Neutrophil (primary cell): ENCODE results near the gene CDKN2B-AS1.

Source experiments
- H3K27ac ChIP-seq: fragments of 200-600 bp; sonication (generic); 2 replicates; pipeline ENCODE4 v1.5.1; 2016; ENCODE audit warnings: mild to moderate bottlenecking, moderate library complexity
- H3K27me3 ChIP-seq: fragments of 200-600 bp; sonication (generic); 2 replicates; pipeline ENCODE4 v1.6.0; 2016; ENCODE audit warnings: mild to moderate bottlenecking
- H3K36me3 ChIP-seq: fragments of 200-600 bp; sonication (generic); 2 replicates; pipeline ENCODE4 v1.5.1; 2017
- H3K4me1 ChIP-seq, 2 experiments: fragments of 200-600 bp in 1 of 2; sonication (generic) in 1 of 2; 1 replicate in 1 of 2; 2 replicates in 1 of 2; pipeline versions ENCODE4 v1.5.1 to v1.6.1; 2013 to 2016; ENCODE audit warnings: low read depth in 1 of 2, low read length in 1 of 2, mild to moderate bottlenecking in 1 of 2, moderate library complexity in 1 of 2; ENCODE audit not compliant: control insufficient read depth in 1 of 2, insufficient read depth in 1 of 2
- H3K4me3 ChIP-seq, 2 experiments: fragments of 200-600 bp in 1 of 2; sonication (generic) in 1 of 2; 1 replicate in 1 of 2; 2 replicates in 1 of 2; pipeline ENCODE4 v1.5.1; 2013 to 2016; ENCODE audit warnings: low read depth in 1 of 2, low read length in 1 of 2, mild to moderate bottlenecking in 1 of 2, moderate library complexity in 1 of 2
- H3K9me3 ChIP-seq: fragments of 200-600 bp; sonication (generic); 2 replicates; pipeline ENCODE4 v1.5.1; 2016
- TF ChIP-seq, protein P1 (sequence below): fragments of 200-600 bp; sonication (generic); IDR thresholded peaks from 2 replicates; pipeline ENCODE4 v1.5.1; 2016; ENCODE audit warnings: antibody characterized with exemption

CDKN2B-AS1 gene

DNA sequence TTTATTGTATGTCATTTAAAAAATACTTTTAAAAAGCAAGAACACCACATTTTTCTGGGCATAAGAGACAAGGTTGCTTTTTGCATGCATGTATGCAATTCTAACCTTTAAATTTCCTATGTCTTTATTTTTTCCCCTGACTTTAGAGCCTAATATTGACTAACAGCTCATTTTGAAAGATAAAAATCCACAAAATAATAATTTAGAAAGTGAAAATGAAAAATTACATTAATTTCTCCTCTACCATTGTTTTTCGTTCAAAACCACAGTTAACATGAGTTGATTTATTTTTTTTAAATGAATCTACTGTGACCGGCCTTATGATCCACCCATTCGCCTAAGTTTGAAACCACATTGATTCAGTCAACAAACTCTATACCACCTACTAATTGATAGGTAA, 152.0 kb downstream of the CDKN2B-AS1 start:
- TF ChIP-seq, protein P1, sequence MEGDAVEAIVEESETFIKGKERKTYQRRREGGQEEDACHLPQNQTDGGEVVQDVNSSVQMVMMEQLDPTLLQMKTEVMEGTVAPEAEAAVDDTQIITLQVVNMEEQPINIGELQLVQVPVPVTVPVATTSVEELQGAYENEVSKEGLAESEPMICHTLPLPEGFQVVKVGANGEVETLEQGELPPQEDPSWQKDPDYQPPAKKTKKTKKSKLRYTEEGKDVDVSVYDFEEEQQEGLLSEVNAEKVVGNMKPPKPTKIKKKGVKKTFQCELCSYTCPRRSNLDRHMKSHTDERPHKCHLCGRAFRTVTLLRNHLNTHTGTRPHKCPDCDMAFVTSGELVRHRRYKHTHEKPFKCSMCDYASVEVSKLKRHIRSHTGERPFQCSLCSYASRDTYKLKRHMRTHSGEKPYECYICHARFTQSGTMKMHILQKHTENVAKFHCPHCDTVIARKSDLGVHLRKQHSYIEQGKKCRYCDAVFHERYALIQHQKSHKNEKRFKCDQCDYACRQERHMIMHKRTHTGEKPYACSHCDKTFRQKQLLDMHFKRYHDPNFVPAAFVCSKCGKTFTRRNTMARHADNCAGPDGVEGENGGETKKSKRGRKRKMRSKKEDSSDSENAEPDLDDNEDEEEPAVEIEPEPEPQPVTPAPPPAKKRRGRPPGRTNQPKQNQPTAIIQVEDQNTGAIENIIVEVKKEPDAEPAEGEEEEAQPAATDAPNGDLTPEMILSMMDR, result no peak
- H3K36me3 ChIP-seq, result no peaks in the 10 kb centered on the region
- no peak overlapping the region for H3K4me3 ChIP-seq
- H3K4me1 ChIP-seq, result no peaks in the 10 kb centered on the region
- H3K9me3 ChIP-seq, result no peaks in the 10 kb centered on the region
- H3K27me3 ChIP-seq, result peaks cover 42% of the 10 kb centered on the region
- no peak overlapping the region for H3K27ac ChIP-seq

DNA sequence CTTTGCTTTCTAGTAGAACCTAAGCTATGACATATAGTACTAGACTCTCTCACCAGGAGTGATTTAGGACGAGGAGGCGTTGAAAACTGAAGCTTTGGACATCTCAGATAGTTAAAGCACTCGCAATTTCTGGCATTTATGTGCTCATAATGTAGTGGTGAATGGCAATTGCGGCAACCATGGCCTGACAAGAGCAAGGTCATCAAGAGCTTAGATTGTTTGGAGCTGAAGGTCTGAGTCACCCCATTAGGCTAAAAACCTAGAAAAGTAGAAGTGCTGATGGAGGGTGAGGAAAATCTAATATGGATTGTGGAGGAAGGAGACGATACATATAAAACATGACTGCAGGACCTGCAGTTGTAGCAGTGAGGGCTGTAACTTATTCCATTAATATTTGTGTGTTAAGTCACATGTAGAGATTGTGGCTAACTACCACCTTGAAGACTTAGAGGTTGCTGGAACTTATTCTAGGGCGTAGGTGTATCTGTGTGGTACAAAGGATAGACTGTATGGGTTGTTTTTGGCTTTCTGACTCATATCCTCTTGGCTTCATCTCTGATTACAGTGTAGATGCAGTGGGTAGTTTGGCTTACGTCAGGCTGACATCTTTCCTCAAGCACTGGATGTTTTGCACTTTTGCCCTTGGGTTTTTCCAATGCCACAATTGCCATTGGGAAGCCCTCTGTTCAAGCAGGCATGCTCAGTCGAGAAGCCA, 153.4 kb downstream of the CDKN2B-AS1 start:
- no peaks in the 10 kb centered on the region for H3K36me3 ChIP-seq
- H3K27me3 ChIP-seq, result peaks cover 34% of the 10 kb centered on the region
- no peaks in the 10 kb centered on the region for H3K9me3 ChIP-seq
- TF ChIP-seq, protein P1, result no peak
- H3K27ac ChIP-seq, result no peak overlapping the region
- H3K4me3 ChIP-seq, result no peak overlapping the region
- no peaks in the 10 kb centered on the region for H3K4me1 ChIP-seq

DNA sequence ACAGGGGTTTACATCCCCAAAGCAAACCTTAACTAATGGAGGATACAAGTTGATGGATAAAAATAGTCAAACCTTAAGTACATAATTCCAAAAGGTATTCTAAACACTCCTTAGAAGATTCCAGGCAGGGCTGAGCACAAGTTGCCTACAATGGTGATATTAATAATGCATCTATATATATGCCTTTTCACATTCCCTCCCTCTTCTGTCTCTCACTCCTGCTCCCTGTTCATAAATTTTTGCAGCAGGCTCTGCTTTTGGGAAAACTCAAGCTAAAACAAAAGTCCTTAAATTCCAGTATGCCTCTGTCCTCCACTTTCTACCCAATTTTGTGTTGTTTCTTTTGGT, 153.9 kb downstream of the CDKN2B-AS1 start:
- Histone ChIP-seq H3K9me3 (no peaks in the 10 kb centered on the region), H3K27me3 (peaks cover 34% of the 10 kb centered on the region), H3K4me3 (no peak overlapping the region), H3K4me1 (no peaks in the 10 kb centered on the region), H3K36me3 (no peaks in the 10 kb centered on the region), H3K27ac (no peak overlapping the region)
- TF ChIP-seq, protein P1, result no peak

DNA sequence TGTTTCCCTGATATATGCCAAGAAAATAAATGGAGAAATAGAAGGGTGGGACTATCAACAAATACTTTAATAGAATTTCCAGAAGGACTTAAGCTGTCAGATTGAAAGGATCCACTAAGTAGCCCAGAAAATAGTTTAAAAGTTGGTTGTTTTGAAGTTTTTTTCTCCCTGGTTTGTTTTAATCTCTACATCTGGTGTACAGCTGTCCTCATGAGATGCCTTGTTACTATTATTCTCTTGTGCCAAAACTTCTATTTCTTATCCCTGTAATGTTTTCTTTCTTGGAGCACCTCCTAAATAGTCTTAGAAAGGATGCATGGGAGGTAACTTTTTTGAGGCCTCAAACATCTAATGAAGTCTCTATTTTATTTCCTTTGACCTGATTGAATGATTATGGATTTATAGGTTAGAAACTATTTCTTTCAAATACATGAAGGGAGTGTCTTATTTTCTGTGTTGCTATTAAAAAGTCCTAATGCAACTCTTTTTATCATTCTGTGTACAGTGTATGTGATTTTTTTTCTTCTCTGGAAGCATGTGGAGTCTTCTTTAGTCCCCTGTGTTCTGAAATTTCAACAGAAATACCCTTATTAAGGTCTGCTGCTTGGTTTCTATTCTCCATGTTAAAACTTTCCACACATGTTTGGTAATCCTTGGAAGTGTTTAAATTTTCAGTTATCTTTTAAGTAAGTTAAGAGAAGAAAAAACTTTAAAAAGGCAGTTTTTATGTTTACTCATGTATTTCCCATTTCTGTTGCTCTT, 154.5 kb downstream of the CDKN2B-AS1 start:
- no peaks in the 10 kb centered on the region for H3K9me3 ChIP-seq
- no peaks in the 10 kb centered on the region for H3K36me3 ChIP-seq
- TF ChIP-seq, protein P1, result no peak
- no peaks in the 10 kb centered on the region for H3K4me1 ChIP-seq
- no peak overlapping the region for H3K27ac ChIP-seq
- H3K27me3 ChIP-seq, result peaks cover 34% of the 10 kb centered on the region
- no peak overlapping the region for H3K4me3 ChIP-seq

DNA sequence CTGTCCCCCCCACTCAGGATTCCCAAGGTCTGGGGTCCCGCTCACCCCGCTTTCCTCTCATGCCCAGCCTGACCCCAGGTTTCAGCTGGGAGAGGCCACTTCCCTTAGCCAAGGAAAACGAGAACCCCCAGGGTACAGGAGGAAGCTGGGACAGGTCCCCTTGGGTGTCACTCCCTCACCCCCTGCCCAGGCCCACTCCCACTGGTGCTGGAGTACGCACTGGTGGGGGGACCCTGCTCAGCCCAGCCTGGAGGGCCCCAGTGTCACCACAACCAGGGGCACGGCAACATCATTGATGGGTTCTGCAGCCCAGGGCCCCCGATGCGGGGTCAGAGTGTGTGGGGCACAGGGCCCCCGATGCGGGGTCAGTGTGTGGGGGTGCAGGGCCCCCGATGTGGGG, 159.5 kb downstream of the CDKN2B-AS1 start:
- Histone ChIP-seq H3K27ac (no peak overlapping the region), H3K4me3 (no peak overlapping the region), H3K4me1 (peaks cover 0 to 5% of the 10 kb centered on the region in 2 experiments), H3K27me3 (peaks cover 4% of the 10 kb centered on the region), H3K9me3 (no peaks in the 10 kb centered on the region), H3K36me3 (no peaks in the 10 kb centered on the region)
- TF ChIP-seq, protein P1, result no peak
